SW 1271 (cell line): Measurements from ENCODE around the gene CPA1.

Experiments used
- DNase-seq, 2 experiments: peaks; one replicate each; lab custom pipeline; 2025; lab: John Stamatoyannopoulos, UW

CPA1 gene

GRCh38 chr7:130394421-130395195 is 14.3 kb downstream of the CPA1 start:
- no peak for DNase-seq

GRCh38 chr7:130395421-130395820 is 15.1 kb downstream of the CPA1 start:
- DNase-seq, result no peak

GRCh38 chr7:130396109-130396508 is 15.8 kb downstream of the CPA1 start:
- DNase-seq, result no peak

GRCh38 chr7:130397051-130397757 is 16.9 kb downstream of the CPA1 start:
- no peak for DNase-seq

GRCh38 chr7:130397758-130398073 is 17.4 kb downstream of the CPA1 start:
- DNase-seq, result no peak

- DNase-seq, result no peak
These were observed 18.3 kb downstream of the CPA1 start for GRCh38 chr7:130398526-130399090.

- DNase-seq, result no peak
These were observed 19.9 kb downstream of the CPA1 start for GRCh38 chr7:130400120-130400572.

- DNase-seq, result no peak
These were observed 20.8 kb downstream of the CPA1 start for GRCh38 chr7:130401101-130401500.

GRCh38 chr7:130401578-130401977 is 21.3 kb downstream of the CPA1 start:
- DNase-seq, result no peak

- no peak for DNase-seq
These were observed 24.7 kb downstream of the CPA1 start for GRCh38 chr7:130405003-130405402.

- no peak for DNase-seq
These were observed 28.9 kb downstream of the CPA1 start for GRCh38 chr7:130409067-130409711.

- DNase-seq, result no peak
These were observed 29.4 kb downstream of the CPA1 start for GRCh38 chr7:130409712-130410072.

- DNase-seq, result no peak
These were observed 30.7 kb downstream of the CPA1 start for GRCh38 chr7:130410868-130411541.

- DNase-seq, result no peak
These were observed 32.9 kb downstream of the CPA1 start for GRCh38 chr7:130413201-130413600.

GRCh38 chr7:130415006-130415405 is 34.7 kb downstream of the CPA1 start:
- no peak for DNase-seq

- DNase-seq, result no peak
These were observed 36.9 kb downstream of the CPA1 start for GRCh38 chr7:130417213-130417612.

- DNase-seq, result no peak
These were observed 38.0 kb downstream of the CPA1 start for GRCh38 chr7:130418306-130418705.

- no peak for DNase-seq
These were observed 39.4 kb downstream of the CPA1 start for GRCh38 chr7:130419658-130420057.

- DNase-seq, result no peak
These were observed 40.8 kb downstream of the CPA1 start for GRCh38 chr7:130420943-130421578.

GRCh38 chr7:130421684-130422083 is 41.4 kb downstream of the CPA1 start:
- no peak for DNase-seq

GRCh38 chr7:130423501-130424037 is 43.3 kb downstream of the CPA1 start:
- DNase-seq, result no peak
